Stimulated activated CD4-positive, alpha-beta T cell treated with anti-CD3 and anti-CD28 coated beads, Interleukin-4, amount 100 ng/mL, for 24 hours (primary cell): ENCODE measurements around the gene ADAMTS9.

Source experiments
- DNase-seq: peaks from one replicate; pipeline ENCODE4 v3.0.0-alpha.2; 2020

ADAMTS9 gene

DNA sequence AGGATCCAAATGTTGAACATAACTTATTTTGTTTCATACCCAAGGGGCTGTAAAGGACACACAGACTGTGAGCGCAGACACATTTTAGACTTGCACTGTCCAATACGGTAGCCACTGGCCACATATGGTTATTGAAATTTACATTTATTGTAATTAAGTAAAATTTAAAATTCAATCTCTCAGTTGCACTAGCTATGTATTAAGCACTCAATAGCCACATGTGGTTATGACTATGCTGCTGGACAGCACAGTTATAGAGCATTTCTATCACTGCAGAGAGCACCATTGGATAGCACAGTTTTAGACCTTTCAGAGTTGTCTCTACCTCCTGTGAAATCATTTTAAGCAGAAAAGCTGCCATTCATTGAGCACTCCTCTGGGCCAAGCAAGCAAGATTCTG, 204.3 kb downstream of the ADAMTS9 start:
- DNase-seq, result no peak

GRCh38 chr3:64475037-64475436, 212.8 kb downstream of the ADAMTS9 start:
- no peak for DNase-seq

DNA sequence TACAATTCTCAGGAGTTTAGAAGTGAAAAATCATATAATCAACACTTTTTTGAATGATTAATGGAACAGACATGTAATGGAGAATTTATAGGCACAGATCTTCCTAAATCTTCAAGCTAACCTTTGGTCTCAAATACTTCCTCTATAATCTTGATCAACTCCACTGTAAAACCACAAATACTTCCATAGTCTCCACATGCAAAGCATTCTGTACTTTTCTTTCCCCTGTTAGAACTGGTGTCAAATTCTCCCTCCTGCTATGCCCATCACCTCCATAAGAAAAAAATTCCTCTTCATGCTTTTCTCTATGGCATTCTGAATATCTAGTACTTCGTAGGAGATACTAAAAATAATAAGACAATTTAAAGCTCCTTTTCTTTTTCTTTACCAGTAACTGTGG, 214.3 kb downstream of the ADAMTS9 start:
- DNase-seq, result no peak

GRCh38 chr3:64470436-64470835, 217.4 kb downstream of the ADAMTS9 start:
- DNase-seq, result no peak

GRCh38 chr3:64467255-64467944, 220.4 kb downstream of the ADAMTS9 start:
- no peak for DNase-seq
